AG09319 (cell line): Measurements from ENCODE around the gene IGSF21.

Experiments
- DNase-seq: peaks from one replicate; pipeline ENCODE4 v3.0.0-alpha.2; 2010; ENCODE audit warnings: low read depth; ENCODE audit errors: extremely low read depth
- TF ChIP-seq, protein P1 (sequence below): IDR thresholded peaks from 2 replicates; pipeline ENCODE4 v1.5.1; 2011; ENCODE audit warnings: low read depth, mild to moderate bottlenecking, inconsistent platforms, low read length, moderate library complexity

IGSF21 gene

GRCh38 chr1:18386591-18386990, 279.0 kb downstream of the IGSF21 start:
- TF ChIP-seq, protein P1, sequence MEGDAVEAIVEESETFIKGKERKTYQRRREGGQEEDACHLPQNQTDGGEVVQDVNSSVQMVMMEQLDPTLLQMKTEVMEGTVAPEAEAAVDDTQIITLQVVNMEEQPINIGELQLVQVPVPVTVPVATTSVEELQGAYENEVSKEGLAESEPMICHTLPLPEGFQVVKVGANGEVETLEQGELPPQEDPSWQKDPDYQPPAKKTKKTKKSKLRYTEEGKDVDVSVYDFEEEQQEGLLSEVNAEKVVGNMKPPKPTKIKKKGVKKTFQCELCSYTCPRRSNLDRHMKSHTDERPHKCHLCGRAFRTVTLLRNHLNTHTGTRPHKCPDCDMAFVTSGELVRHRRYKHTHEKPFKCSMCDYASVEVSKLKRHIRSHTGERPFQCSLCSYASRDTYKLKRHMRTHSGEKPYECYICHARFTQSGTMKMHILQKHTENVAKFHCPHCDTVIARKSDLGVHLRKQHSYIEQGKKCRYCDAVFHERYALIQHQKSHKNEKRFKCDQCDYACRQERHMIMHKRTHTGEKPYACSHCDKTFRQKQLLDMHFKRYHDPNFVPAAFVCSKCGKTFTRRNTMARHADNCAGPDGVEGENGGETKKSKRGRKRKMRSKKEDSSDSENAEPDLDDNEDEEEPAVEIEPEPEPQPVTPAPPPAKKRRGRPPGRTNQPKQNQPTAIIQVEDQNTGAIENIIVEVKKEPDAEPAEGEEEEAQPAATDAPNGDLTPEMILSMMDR = no peak
- DNase-seq = no peak

DNA sequence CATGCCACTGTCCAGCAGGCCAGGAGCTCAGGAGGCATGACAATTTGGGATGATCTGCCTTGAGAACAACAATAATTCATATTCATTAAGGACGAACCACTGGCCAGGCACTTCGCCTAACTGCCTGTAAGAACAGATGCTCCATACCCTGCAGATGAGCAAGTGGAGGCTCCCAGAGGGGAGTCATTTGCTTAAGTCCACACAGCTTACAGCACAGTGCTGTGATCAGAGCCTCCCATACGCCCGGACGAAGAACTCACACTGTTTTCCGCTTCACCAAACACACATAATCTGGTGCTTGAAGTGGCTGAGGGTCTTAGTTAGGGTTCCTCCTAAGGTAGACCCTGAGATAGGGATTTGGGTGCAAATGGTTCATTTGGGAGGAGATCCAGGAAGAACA, 279.7 kb downstream of the IGSF21 start:
- TF ChIP-seq, protein P1 = no peak
- no peak for DNase-seq

DNA sequence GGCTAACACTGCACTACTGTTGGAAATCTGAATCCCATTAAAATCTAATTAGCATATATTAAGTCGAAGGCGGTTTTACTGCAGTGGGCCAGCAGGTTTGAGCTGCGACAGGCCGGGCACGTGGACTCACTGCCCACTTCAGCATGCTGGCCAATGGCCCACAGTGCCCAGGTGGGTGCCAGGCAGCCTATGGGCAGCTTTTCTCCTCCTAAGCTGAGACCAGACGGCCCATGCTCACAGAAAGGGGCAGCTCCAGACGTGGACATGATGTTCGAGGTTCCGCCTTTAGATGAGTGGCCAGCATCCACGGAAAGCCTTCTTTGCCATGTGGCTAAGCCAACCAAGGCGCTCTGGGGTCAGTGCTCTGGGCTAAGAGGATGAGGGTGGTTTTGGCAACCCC, 283.4 kb downstream of the IGSF21 start:
- no peak for DNase-seq

GRCh38 chr1:18394563-18395156, 287.1 kb downstream of the IGSF21 start:
- no peak for DNase-seq
- TF ChIP-seq, protein P1 = no peak

More for the DNA sequence above, 283.4 kb downstream of the IGSF21 start:
- TF ChIP-seq, protein P1 = no peak

DNA sequence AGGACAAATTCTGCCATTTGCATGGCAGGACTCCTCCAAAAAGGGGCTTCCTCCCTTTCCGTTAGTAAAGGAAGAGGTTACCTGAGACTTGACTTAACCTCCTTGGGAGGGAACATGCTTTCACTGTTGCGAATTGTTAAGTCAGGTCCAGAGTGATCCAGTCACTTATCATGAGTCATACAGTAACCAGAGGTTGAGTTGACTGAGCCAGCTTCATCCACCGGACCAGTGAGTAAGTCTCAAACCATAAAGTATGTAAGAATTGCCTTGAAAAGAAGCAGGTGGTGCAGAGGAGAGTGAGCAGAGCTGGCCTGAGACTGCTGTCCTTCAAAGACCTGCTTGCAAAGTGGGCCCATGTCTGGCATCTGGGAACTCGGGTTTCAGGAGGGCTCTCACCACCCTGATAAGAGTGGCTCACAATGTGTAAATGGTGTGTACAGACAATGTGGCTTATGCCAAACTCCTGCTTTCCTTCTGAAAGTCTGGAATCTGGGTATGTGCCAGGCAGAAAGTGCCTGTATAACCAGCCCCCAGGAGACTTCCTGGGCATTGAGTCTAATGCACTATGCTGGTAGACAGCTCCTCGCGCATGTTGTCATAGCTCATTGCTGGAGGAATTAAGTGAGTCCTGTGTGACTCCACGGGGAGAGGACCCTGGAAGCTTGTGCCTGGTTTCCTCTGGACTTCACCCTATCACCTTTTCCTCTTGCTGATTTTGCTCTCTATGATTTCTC, 288.8 kb downstream of the IGSF21 start:
- TF ChIP-seq, protein P1 = no peak
- DNase-seq = no peak

DNA sequence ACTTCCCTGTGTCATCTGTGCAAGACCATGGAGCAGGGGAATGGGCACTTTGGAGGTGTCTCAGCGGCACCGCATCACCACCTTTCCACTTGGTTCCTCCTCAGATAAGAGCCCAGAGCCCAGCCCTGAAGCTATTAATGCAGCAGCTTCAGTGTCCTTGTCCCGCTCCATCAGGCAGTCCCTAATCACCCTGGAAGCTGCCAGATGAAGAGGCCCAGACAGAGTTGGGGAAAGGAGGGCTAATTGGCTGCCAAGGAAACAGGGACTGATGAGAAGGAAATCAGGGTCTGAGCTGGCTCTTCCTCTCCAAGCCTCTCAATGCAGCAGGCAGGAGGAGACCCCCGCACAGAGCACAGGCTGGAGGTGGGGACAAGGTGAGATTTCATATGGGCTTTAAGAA, 290.0 kb downstream of the IGSF21 start:
- TF ChIP-seq, protein P1 = no peak
- no peak for DNase-seq

- no peak for DNase-seq
Measured at GRCh38 chr1:18398791-18399530, 291.4 kb downstream of the IGSF21 start.

More at GRCh38 chr1:18398791-18399530, 291.4 kb downstream of the IGSF21 start:
- TF ChIP-seq, protein P1 = no peak
